ENCODE measurements around the gene GPD2. TPM values are rescaled to one million over a fixed set of nuclear protein-coding genes. Genes with fewer than 3 reads are reported as not detected.

GPD2 gene
- total RNA-seq, 4 donors from 2014 or later, result 72.4 to 89.2 (median 79.6) TPM

DNA sequence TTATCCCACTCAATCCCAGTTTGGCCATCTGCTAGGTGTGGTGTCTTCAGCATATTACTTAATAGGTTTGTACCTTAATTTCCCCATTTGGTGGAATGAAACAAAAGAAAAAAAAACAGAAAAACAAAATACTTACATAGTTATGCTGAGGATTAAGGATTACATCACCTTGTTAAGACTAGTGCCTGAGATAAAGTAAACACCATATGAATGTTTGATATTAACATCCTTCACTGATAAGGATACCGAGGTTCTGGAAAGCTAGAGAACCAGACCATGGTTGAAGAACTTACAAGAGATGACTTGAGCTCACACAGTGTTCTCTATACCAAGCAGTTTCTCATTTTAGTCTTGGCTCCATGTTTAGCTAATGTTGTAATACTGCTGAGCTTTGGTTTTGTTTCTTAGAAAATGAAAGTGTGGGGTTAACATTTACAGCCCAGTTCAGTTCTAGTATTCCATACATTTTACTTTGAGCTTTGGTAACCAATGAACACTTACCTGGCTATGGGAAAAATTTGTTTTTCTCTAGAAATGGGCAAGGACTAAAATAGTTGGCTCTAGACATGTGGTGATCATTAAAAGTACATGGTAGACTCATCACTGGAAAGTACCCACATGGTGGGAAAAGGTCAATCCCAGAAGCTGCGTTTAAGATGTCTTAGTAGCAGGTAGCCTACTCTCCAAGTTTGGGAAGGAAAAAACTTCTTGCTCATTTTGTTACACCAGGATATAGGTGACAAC lies 5.8 kb upstream of the GPD2 start:
- H3K36me3 ChIP-seq, result no peaks in the 10 kb centered on the region
- peaks cover 0 to 35% (median 0%) of the 10 kb centered on the region in 4 donors for H3K4me1 ChIP-seq
- no peaks in the 10 kb centered on the region for H3K9me3 ChIP-seq
- no peaks in the 10 kb centered on the region for H3K27me3 ChIP-seq
- DNase-seq (ENCODE audit: low spot score in 2 of 2), result no peak
- H3K27ac ChIP-seq, result peak overlapping the region in 2 of 4 donors; percentile 30 to 46
- TF ChIP-seq, protein P1, sequence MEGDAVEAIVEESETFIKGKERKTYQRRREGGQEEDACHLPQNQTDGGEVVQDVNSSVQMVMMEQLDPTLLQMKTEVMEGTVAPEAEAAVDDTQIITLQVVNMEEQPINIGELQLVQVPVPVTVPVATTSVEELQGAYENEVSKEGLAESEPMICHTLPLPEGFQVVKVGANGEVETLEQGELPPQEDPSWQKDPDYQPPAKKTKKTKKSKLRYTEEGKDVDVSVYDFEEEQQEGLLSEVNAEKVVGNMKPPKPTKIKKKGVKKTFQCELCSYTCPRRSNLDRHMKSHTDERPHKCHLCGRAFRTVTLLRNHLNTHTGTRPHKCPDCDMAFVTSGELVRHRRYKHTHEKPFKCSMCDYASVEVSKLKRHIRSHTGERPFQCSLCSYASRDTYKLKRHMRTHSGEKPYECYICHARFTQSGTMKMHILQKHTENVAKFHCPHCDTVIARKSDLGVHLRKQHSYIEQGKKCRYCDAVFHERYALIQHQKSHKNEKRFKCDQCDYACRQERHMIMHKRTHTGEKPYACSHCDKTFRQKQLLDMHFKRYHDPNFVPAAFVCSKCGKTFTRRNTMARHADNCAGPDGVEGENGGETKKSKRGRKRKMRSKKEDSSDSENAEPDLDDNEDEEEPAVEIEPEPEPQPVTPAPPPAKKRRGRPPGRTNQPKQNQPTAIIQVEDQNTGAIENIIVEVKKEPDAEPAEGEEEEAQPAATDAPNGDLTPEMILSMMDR (IDR thresholded peaks at IDR 0.05), result no peak
- TF ChIP-seq EP300 (IDR thresholded peaks at IDR 0.05), result no peak
- no peak for TF ChIP-seq POLR2A (IDR thresholded peaks at IDR 0.05)
- WGBS, 2 donors, result 79 to 92% methylated on average over 2 of the region's 2 CpGs
- H3K4me3 ChIP-seq, result no peak overlapping the region

DNA sequence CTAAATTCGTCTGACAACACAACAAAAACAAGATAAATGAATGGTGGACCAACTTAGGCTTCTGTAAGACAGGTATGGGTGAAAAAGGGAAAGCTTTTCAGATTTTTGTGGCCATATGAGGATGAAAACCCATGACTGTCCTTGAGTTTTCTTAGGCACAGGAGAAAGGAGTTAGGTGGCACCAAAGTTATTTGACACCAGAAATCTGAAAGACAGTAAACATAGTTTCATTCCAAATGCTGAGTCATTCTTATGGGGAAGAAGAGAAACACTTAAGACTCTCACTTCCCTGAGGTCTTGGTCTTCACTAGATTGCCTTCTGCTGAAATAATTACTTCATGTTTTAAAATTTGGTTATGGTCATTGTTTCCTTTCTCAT lies 5.2 kb upstream of the GPD2 start:
- DNase-seq (ENCODE audit: low spot score in 2 of 2), result no peak
- Histone ChIP-seq H3K36me3 (no peaks in the 10 kb centered on the region), H3K27ac (peak overlapping the region in 2 of 4 donors; percentile 30 to 46), H3K9me3 (no peaks in the 10 kb centered on the region), H3K4me1 (peaks cover 0 to 35% (median 0%) of the 10 kb centered on the region in 4 donors), H3K4me3 (no peak overlapping the region), H3K27me3 (no peaks in the 10 kb centered on the region)
- WGBS, 2 donors, result 94 to 97% methylated on average over 1 of the region's 1 CpG
- TF ChIP-seq EP300 (IDR thresholded peaks at IDR 0.05) (peak in 1 of 2 donors; percentile 25), POLR2A (IDR thresholded peaks at IDR 0.05) (no peak)

GRCh38 chr2:156434461-156435291 lies 1.5 kb upstream of the GPD2 start:
- H3K36me3 ChIP-seq, result no peaks in the 10 kb centered on the region
- TF ChIP-seq, protein P1 (IDR thresholded peaks at IDR 0.05), result no peak
- TF ChIP-seq EP300 (IDR thresholded peaks at IDR 0.05) (no peak), POLR2A (IDR thresholded peaks at IDR 0.05) (no peak)
- no peak for DNase-seq (ENCODE audit: low spot score in 2 of 2)
- peak overlapping the region; percentile 89 to 99 (median 97) for H3K27ac ChIP-seq
- 59 to 61% methylated on average over 8 of the region's 8 CpGs for WGBS, 2 donors
- peaks cover 0 to 44% (median 19%) of the 10 kb centered on the region in 4 donors for H3K4me1 ChIP-seq
- no peaks in the 10 kb centered on the region for H3K9me3 ChIP-seq
- H3K4me3 ChIP-seq, result peak overlapping the region in 3 of 4 donors; percentile 60 to 78 (median 72)
- no peaks in the 10 kb centered on the region for H3K27me3 ChIP-seq

GRCh38 chr2:156435396-156435717 lies 822 bp upstream of the GPD2 start:
- H3K4me1 ChIP-seq, result peaks cover 0 to 46% (median 19%) of the 10 kb centered on the region in 4 donors
- TF ChIP-seq POLR2A (IDR thresholded peaks at IDR 0.05) (no peak), EP300 (IDR thresholded peaks at IDR 0.05) (no peak)
- TF ChIP-seq, protein P1 (IDR thresholded peaks at IDR 0.05), result no peak
- peak overlapping the region; percentile 60 to 78 (median 72) for H3K4me3 ChIP-seq
- H3K27ac ChIP-seq, result peak overlapping the region; percentile 89 to 99 (median 97)
- H3K9me3 ChIP-seq, result no peaks in the 10 kb centered on the region
- no peaks in the 10 kb centered on the region for H3K27me3 ChIP-seq
- H3K36me3 ChIP-seq, result no peaks in the 10 kb centered on the region
- 2 to 3% methylated on average over 6 to 18 of the region's 18 CpGs for WGBS, 2 donors
- DNase-seq (ENCODE audit: low spot score in 2 of 2), result peak in 1 of 2 donors; percentile 17

- Histone ChIP-seq H3K27ac (peak overlapping the region; percentile 89 to 99 (median 97)), H3K4me3 (peak overlapping the region; percentile 60 to 78 (median 72)), H3K4me1 (peaks cover 0 to 36% (median 19%) of the 10 kb centered on the region in 4 donors), H3K9me3 (no peaks in the 10 kb centered on the region), H3K27me3 (no peaks in the 10 kb centered on the region), H3K36me3 (no peaks in the 10 kb centered on the region)
- TF ChIP-seq, protein P1 (IDR thresholded peaks at IDR 0.05), result no peak
- TF ChIP-seq POLR2A (IDR thresholded peaks at IDR 0.05) (no peak), EP300 (IDR thresholded peaks at IDR 0.05) (no peak)
- 0 to 3% methylated on average over 14 to 15 of the region's 15 CpGs for WGBS, 2 donors
- peak in 1 of 2 donors; percentile 18 for DNase-seq (ENCODE audit: low spot score in 2 of 2)
Measured at GRCh38 chr2:156436497-156437085, 412 bp downstream of the GPD2 start.
